Subcutaneous adipose tissue (tissue), 4 donors: ENCODE data around the gene DCLK2. TPM values are rescaled to one million over a fixed set of nuclear protein-coding genes. Genes with fewer than 3 reads are reported as not detected.

Experiments used
- CTCF ChIP-seq: fragments of 450-650 bp; IDR thresholded peaks from one replicate; pipeline ENCODE4 v1.5.1; 2016; ENCODE audit warnings: low read depth, mild to moderate bottlenecking, control low read depth, antibody characterized with exemption, moderate library complexity
- total RNA-seq, 4 donors: library from RNA; depleted of rRNA; stranded (reverse); fragments of >200 nt; gene quantifications; one replicate each; pipeline ENCODE4 v1.1.0, GENCODE V29; 2016

The DCLK2 gene
- total RNA-seq, 4 donors from 2014 or later = 2.4 to 6.2 (median 3.9) TPM

- TF ChIP-seq CTCF = no peak
Observed at GRCh38 chr4:150248181-150248580, 169.9 kb downstream of the DCLK2 start.

GRCh38 chr4:150250293-150250997, 172.2 kb downstream of the DCLK2 start:
- no peak for TF ChIP-seq CTCF

- TF ChIP-seq CTCF = no peak
Observed at GRCh38 chr4:150250998-150251651, 172.9 kb downstream of the DCLK2 start.

GRCh38 chr4:150251752-150252190, 173.5 kb downstream of the DCLK2 start:
- TF ChIP-seq CTCF = no peak

GRCh38 chr4:150252306-150252705, 174.1 kb downstream of the DCLK2 start:
- TF ChIP-seq CTCF = no peak

GRCh38 chr4:150252741-150253140, 174.5 kb downstream of the DCLK2 start:
- TF ChIP-seq CTCF = no peak

- no peak for TF ChIP-seq CTCF
Observed at GRCh38 chr4:150253416-150253815, 175.2 kb downstream of the DCLK2 start.
